IPS-20b (cell line): ENCODE measurements around the gene CYFIP1.

ENCODE experiments used
- H3K27ac ChIP-seq: one replicate; pipeline ENCODE4 v1.5.1; 2013; ENCODE audit warnings: low read length
- H3K27me3 ChIP-seq: 2 replicates; pipeline ENCODE4 v1.6.1; 2013; ENCODE audit warnings: mild to moderate bottlenecking, low read length, inconsistent platforms; ENCODE audit not compliant: insufficient read depth
- H3K36me3 ChIP-seq: 2 replicates; pipeline ENCODE4 v1.6.1; 2013; ENCODE audit warnings: low read depth, mild to moderate bottlenecking, inconsistent platforms, low read length, moderate library complexity; ENCODE audit not compliant: insufficient read depth
- H3K4me1 ChIP-seq: 2 replicates; pipeline ENCODE4 v1.6.1; 2013; ENCODE audit warnings: mild to moderate bottlenecking, control low read depth, inconsistent platforms, low read length, moderate library complexity; ENCODE audit not compliant: insufficient read depth
- H3K4me3 ChIP-seq: 2 replicates; pipeline ENCODE4 v1.5.1; 2013; ENCODE audit warnings: mild to moderate bottlenecking, low read length, inconsistent platforms
- H3K9ac ChIP-seq: 2 replicates; pipeline ENCODE4 v1.6.1; 2013; ENCODE audit warnings: low read depth, mild to moderate bottlenecking, inconsistent platforms, low read length, moderate library complexity
- H3K9me3 ChIP-seq: 2 replicates; pipeline ENCODE4 v1.6.1; 2013; ENCODE audit warnings: mild to moderate bottlenecking, low read depth, low read length, inconsistent platforms; ENCODE audit not compliant: insufficient read depth

The CYFIP1 gene

DNA sequence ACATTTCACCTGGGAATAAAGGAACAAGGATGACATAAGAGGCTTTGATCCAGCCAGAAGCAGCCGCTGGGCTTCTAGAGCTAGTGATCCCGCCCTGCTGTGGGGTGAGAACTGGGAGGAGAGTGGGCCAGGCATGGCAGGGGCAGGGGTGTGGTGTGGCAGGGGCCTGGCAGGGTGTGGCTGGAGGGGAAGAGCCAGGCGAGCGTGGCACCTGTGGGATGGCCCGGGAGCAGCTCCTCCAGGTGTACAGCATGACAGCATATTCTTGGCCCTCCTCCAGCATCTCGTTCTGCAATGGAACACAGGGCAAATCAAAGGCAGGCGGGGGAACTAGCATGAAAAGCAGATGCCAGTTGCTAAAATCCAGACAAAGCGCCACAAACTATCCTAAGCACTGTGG, 35.5 kb downstream of the CYFIP1 start:
- peaks cover 6% of the 10 kb centered on the region; the same call in 1 of the 2 replicates for H3K4me1 ChIP-seq
- H3K9ac ChIP-seq = no peak overlapping the region
- H3K4me3 ChIP-seq = no peak overlapping the region
- H3K9me3 ChIP-seq = no peaks in the 10 kb centered on the region
- H3K27me3 ChIP-seq = no peaks in the 10 kb centered on the region
- H3K27ac ChIP-seq = no peak overlapping the region
- H3K36me3 ChIP-seq = peaks cover 30% of the 10 kb centered on the region

DNA sequence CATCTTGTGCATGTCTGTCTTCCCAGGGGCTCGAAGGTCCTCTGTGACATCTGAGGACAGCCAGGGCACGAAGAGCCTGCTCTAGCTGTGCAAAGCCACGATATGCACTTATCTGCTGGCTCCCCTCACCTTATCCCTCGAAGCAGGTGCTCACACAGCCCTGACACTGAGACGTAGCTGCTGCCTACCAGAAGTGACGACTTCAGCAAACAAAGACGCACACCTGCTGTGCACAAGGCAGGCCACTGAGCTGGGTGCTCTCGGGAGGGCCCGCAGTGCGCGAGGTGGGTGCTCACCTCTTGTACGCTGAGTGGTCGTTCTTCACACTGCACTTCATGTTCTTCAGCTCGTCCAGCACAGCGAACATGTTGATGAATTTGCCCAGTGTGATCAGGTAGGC, 37.3 kb downstream of the CYFIP1 start:
- H3K4me3 ChIP-seq = no peak overlapping the region
- no peak overlapping the region for H3K27ac ChIP-seq
- no peaks in the 10 kb centered on the region for H3K27me3 ChIP-seq
- peaks cover 35% of the 10 kb centered on the region for H3K36me3 ChIP-seq
- H3K9me3 ChIP-seq = no peaks in the 10 kb centered on the region
- H3K4me1 ChIP-seq = no peaks in the 10 kb centered on the region
- no peak overlapping the region for H3K9ac ChIP-seq

DNA sequence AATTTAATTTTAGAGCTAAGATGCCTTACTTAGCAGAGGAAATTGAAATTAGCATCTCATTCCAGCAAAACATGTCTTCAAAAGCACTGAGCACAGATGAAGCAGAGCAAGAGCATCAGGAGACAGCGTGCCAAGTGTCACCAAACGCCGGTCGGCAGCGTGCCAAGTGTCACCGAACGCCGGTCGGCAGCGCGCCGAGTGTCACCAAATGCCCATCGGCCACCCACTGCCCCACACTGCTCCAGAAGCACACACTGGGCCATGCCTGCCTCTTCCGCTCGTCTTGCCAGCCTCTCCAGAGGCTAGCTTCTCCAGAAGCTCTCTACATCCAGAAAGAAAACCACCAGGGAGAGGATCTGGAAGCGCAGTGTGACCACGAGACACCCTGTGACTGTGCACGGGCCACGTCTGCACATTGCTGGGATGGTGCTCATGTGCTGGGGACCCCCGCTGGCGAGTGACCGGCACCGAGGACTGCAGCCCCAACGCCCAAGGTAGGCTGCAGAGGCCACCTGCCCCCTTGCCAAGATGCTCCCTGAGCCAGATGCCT, 37.8 kb downstream of the CYFIP1 start:
- Histone ChIP-seq H3K4me1 (no peaks in the 10 kb centered on the region), H3K27ac (no peak overlapping the region), H3K9ac (no peak overlapping the region), H3K9me3 (no peaks in the 10 kb centered on the region), H3K27me3 (no peaks in the 10 kb centered on the region), H3K4me3 (no peak overlapping the region), H3K36me3 (peaks cover 37% of the 10 kb centered on the region)

DNA sequence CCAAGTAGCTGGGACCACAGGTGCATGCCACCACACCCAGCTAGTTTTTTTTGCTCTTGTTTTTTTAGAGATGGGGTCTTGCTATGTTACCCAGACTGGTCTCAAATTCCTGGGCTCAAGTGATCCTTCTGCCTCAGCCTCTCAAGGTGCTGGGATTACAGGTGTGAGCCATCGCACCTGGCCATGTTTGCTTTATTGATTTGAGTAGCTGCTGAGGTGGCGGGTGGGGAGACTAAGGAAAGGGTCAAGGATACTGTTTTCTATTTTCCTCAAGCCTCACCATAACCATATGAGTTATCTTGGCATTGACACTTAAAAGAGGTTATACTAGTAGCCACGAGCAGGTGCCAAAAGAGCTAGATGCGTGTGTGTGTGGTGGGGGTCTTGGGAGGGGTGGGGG, 39.0 kb downstream of the CYFIP1 start:
- H3K9ac ChIP-seq = no peak overlapping the region
- H3K9me3 ChIP-seq = no peaks in the 10 kb centered on the region
- H3K36me3 ChIP-seq = peaks cover 49% of the 10 kb centered on the region
- no peak overlapping the region for H3K4me3 ChIP-seq
- H3K27ac ChIP-seq = no peak overlapping the region
- H3K27me3 ChIP-seq = no peaks in the 10 kb centered on the region
- H3K4me1 ChIP-seq = no peaks in the 10 kb centered on the region

DNA sequence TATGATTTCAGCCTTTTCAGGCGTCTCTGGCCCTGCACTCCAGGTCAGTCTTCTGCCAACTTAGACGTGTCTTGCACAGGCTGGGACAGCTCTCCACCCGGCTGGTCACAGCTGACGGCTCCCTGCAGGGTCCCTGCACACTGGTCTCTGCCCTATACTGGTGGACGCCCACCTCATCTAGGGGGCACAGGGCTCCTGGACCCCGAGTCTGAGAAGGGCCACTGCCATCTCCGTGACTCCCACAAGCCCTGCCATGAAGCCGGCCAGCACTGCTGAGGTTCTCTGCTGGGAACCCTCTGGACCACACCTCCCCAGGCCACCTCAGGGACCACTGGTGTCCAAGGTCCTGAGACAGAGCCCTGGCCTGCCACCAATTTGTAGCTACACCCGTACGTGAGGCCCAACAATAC, 40.5 kb downstream of the CYFIP1 start:
- Histone ChIP-seq H3K27me3 (no peaks in the 10 kb centered on the region), H3K27ac (no peak overlapping the region), H3K4me3 (no peak overlapping the region), H3K9me3 (no peaks in the 10 kb centered on the region), H3K9ac (no peak overlapping the region), H3K36me3 (peaks cover 61% of the 10 kb centered on the region), H3K4me1 (no peaks in the 10 kb centered on the region)

DNA sequence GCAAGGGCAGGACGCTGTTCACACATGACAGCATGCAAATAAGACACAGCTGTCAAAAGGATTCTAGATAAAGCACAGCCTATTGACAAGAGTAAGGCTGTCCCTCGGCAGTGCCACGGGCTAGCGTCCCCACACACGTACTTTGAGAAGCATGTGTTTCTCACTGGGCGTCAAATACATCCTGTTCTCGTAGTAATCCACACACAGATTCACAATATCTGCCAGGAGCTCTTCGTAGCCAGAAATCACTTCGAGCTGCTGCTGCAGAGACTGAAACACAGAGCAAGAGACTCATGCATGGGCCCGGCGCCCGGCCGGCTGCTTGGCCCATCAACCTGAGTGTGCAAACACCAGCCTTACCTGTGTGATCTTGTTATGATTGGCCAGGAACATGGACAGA, 41.1 kb downstream of the CYFIP1 start:
- Histone ChIP-seq H3K9me3 (no peaks in the 10 kb centered on the region), H3K27ac (no peak overlapping the region), H3K9ac (no peak overlapping the region), H3K36me3 (peaks cover 55% of the 10 kb centered on the region), H3K4me1 (no peaks in the 10 kb centered on the region), H3K27me3 (no peaks in the 10 kb centered on the region), H3K4me3 (no peak overlapping the region)

DNA sequence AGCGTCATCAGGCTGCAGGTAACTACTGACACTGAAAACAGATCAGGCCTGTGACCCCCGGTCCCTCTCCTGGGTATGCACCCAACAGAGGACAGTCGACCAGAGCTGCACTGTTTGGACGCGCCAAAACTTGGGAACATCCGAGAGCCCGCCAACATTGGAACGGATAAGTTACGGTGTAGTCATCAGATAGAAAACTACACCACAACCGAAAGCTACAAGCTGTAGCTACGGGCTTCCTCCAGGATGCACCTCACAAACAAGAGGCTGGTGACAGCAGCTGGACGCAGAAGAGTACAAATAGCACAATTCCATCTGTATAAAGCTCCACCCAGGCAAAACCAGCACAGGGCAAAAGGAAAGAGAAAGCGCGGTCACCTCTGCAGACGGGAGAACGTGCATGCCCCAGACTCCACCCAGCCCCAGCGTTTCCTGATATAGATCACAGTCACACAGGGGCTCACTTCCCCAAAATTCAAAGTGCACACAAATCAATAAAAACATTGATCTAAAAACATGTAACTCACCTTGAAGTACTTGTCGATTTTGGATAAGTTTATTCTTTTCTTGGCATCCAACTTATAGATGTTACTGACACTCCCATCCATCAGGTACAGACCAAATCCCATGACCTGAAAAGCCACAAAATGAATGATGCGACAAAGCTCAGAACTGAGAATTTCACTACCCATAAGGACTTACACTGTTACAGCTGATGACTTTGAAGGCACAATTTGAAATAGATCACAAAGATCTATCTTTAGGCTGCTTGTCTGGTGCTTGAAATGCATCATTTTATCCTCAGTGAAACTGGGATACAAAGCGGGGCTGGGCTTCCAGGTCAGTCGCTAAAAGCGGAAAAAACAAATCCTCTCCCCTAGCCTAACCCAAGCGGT, 43.3 kb downstream of the CYFIP1 start:
- Histone ChIP-seq H3K4me3 (no peak overlapping the region), H3K9me3 (no peaks in the 10 kb centered on the region), H3K36me3 (peaks cover 49% of the 10 kb centered on the region), H3K27ac (no peak overlapping the region), H3K27me3 (no peaks in the 10 kb centered on the region), H3K9ac (no peak overlapping the region), H3K4me1 (no peaks in the 10 kb centered on the region)

DNA sequence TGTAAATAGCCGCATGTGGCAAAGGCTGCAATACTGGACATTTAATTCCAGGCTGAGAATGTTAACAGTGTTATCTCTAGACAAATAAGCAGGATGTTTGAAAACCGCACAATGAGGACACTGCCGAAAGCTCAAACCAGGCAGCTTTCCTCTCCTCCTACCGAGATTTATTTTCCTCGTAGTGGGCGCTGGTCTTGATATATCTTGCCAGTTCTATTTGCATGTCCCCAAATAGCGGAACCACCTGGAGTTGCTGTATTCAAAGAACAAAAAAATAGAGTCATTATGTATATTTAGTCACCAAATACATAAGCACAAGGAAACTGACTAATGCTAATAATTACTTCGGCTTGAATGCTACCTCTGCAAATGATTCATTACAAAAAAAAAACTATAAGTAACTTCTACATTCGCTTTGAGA, 46.5 kb downstream of the CYFIP1 start:
- Histone ChIP-seq H3K36me3 (peaks cover 57% of the 10 kb centered on the region), H3K9ac (no peak overlapping the region), H3K9me3 (no peaks in the 10 kb centered on the region), H3K4me3 (no peak overlapping the region), H3K27me3 (no peaks in the 10 kb centered on the region), H3K27ac (no peak overlapping the region), H3K4me1 (no peaks in the 10 kb centered on the region)

DNA sequence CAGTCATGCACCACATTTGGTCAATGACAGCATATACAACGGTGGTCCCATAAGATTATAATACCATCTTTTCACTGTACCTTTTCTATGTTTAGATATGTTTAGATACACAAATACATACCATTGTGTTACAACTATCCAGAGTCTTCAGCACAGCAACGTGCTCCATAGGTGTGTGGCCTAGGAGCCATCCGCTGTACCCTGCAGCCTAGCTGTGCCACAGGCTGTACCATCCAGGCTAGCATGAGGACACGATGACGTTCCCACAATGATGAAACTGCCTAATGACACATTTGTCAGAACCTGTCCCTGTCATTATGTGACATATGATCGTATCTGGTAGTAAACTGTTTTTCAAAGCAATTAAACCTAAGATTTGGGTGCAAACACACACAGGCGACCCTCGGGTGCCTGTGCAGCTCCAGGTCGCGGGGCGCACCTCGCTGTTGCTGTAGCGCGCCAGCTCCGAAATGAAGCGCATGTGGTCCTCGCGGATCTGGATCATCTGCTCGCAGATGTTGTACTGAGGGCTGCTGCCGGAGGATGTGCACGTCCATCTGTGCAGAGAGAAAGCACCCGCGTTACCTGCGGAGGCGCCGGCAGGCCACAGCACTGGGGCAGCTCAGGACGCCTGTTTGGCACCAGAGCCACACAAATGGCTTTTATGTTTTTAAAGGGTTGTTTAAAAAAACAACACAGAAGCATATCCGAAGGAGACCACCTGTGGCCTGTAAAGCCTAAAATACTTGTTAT, 48.2 kb downstream of the CYFIP1 start:
- H3K27me3 ChIP-seq = no peaks in the 10 kb centered on the region
- H3K9me3 ChIP-seq = no peaks in the 10 kb centered on the region
- H3K4me1 ChIP-seq = no peaks in the 10 kb centered on the region
- no peak overlapping the region for H3K27ac ChIP-seq
- H3K4me3 ChIP-seq = no peak overlapping the region
- no peak overlapping the region for H3K9ac ChIP-seq
- peaks cover 46% of the 10 kb centered on the region for H3K36me3 ChIP-seq

DNA sequence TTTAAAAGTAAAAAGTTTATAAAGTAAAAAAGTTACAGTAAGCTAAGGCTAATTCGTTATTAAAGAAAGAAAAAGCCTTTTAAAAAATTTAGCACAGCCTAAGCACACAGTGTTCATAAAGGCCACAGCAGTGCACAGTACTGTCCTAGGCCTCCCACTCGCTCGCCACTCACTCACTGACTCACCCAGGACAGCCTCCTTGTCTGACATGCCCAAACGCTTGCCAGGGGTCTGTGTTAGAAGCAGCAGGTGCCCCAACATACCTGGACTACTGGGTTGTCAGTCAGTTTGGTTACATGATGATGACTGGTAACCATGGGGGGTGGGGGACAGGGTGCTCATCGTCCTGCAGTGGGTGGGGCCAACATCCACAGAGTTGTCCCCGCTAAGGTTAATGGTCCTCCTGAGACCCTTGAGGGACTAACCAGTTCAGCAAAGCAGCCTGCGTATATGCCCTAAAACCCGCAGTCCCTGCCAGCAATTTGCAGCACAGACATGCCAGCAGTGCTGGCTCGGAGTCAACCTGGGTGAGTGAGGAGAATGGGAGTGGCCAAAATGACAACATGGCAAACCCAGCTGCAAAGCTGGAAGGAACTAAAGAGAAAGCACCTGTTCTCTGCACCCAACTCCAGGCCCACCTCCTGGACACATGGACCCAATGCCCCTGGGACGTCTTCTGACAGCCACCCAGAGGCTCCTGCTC, 49.2 kb downstream of the CYFIP1 start:
- H3K27me3 ChIP-seq = no peaks in the 10 kb centered on the region
- no peak overlapping the region for H3K4me3 ChIP-seq
- no peaks in the 10 kb centered on the region for H3K4me1 ChIP-seq
- H3K27ac ChIP-seq = no peak overlapping the region
- no peak overlapping the region for H3K9ac ChIP-seq
- H3K9me3 ChIP-seq = no peaks in the 10 kb centered on the region
- peaks cover 38% of the 10 kb centered on the region for H3K36me3 ChIP-seq

DNA sequence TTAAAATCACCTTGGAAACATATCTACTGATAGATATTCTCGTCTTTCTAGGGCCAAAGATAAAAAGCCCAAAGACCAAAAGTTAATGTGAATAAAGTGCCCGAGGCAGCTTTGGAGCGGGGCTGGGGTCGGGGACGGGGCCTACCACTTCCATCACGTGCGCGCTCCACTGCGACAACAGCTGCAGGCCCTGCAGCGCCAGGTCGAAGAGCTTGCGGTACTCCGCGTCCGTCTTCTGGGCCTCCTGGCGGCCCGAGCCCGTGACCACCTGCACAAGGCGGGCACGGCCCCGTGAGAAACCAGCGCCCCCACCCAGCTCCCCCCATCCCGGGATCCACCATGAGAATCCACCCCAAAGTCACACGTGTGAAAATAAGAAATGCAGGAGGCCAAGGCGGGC, 52.4 kb downstream of the CYFIP1 start:
- Histone ChIP-seq H3K9ac (no peak overlapping the region), H3K4me1 (no peaks in the 10 kb centered on the region), H3K27me3 (no peaks in the 10 kb centered on the region), H3K4me3 (no peak overlapping the region), H3K36me3 (peaks cover 25% of the 10 kb centered on the region), H3K27ac (no peak overlapping the region), H3K9me3 (no peaks in the 10 kb centered on the region)
